IMR-90 (cell line): ENCODE data around the gene NES.

Experiments
- CTCF ChIP-seq: conservative IDR thresholded peaks from 2 replicates; pipeline ENCODE4 v1.5.1; 2012; ENCODE audit warnings: mild to moderate bottlenecking, low read depth, low read length, improper control_type of control experiment
- MAFK ChIP-seq: IDR thresholded peaks from 2 replicates; pipeline ENCODE4 v1.6.1; 2012; ENCODE audit warnings: low read depth, low read length, improper control_type of control experiment
- POLR2A ChIP-seq: IDR thresholded peaks from 2 replicates; pipeline ENCODE4 v1.6.1; 2012; ENCODE audit warnings: mild to moderate bottlenecking, low read depth, low read length

GRCh38 chr1:156655151-156655903, 21.9 kb downstream of the NES start:
- TF ChIP-seq CTCF (no peak), MAFK (no peak), POLR2A (no peak)
